GM21447 (cell line): Measurements from ENCODE around the gene DOK5.

Experiments
- ATAC-seq: cut with Tn5 transposase; IDR thresholded peaks from one replicate; pipeline ENCODE4 v1.9.1; 2021; ENCODE audit not compliant: unreplicated experiment

The DOK5 gene

GRCh38 chr20:54680872-54681619, 205.7 kb downstream of the DOK5 start:
- ATAC-seq, result no peak

GRCh38 chr20:54681869-54682268, 206.5 kb downstream of the DOK5 start:
- ATAC-seq, result no peak

GRCh38 chr20:54688476-54688875, 213.1 kb downstream of the DOK5 start:
- no peak for ATAC-seq

GRCh38 chr20:54690323-54690722, 214.9 kb downstream of the DOK5 start:
- no peak for ATAC-seq

GRCh38 chr20:54691327-54691726, 215.9 kb downstream of the DOK5 start:
- ATAC-seq, result no peak

- ATAC-seq, result no peak
Observed at GRCh38 chr20:54692168-54692887, 216.9 kb downstream of the DOK5 start.

- no peak for ATAC-seq
Observed at GRCh38 chr20:54694516-54694915, 219.1 kb downstream of the DOK5 start.

GRCh38 chr20:54698373-54698772, 223.0 kb downstream of the DOK5 start:
- no peak for ATAC-seq
